Measurements from ENCODE around the gene FOXA1. TPM values are rescaled to one million over a fixed set of nuclear protein-coding genes. Genes with fewer than 3 reads are reported as not detected.

The FOXA1 gene
- total RNA-seq, 4 donors from 2014 or later: 7.4 to 24.6 (median 21.4) TPM

DNA sequence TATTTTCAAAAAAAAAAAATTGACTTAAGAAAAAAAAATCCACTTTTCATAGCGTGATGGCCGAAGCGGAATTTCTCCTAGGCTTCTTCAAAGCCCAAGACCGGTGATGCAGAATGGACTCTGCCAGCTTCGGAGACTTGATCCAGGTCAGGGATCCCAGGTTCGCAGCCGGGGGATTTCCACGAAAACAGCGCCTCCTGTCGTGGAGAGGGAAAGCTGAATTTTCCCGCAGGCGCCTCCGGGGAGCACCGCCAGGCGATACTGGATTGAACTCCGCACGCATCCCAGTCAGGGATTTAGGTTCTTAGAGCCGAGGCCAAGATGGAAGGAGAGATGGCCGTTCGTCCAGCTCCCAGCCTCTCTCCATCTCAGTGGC, 2.5 kb upstream of the FOXA1 start:
- H3K9me3 ChIP-seq: peaks cover 0 to 7% (median 0%) of the 10 kb centered on the region in 4 donors
- peaks cover 0 to 44% (median 0%) of the 10 kb centered on the region in 4 donors for H3K4me1 ChIP-seq
- H3K27ac ChIP-seq: no peak overlapping the region
- TF ChIP-seq, protein P1, sequence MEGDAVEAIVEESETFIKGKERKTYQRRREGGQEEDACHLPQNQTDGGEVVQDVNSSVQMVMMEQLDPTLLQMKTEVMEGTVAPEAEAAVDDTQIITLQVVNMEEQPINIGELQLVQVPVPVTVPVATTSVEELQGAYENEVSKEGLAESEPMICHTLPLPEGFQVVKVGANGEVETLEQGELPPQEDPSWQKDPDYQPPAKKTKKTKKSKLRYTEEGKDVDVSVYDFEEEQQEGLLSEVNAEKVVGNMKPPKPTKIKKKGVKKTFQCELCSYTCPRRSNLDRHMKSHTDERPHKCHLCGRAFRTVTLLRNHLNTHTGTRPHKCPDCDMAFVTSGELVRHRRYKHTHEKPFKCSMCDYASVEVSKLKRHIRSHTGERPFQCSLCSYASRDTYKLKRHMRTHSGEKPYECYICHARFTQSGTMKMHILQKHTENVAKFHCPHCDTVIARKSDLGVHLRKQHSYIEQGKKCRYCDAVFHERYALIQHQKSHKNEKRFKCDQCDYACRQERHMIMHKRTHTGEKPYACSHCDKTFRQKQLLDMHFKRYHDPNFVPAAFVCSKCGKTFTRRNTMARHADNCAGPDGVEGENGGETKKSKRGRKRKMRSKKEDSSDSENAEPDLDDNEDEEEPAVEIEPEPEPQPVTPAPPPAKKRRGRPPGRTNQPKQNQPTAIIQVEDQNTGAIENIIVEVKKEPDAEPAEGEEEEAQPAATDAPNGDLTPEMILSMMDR (IDR thresholded peaks at IDR 0.05): peak in 1 of 6 experiments; percentile 36
- TF ChIP-seq POLR2A (IDR thresholded peaks at IDR 0.05): no peak
- no peak for DNase-seq
- peaks cover 0 to 45% of the 10 kb centered on the region in 2 donors for H3K27me3 ChIP-seq
- H3K36me3 ChIP-seq: no peaks in the 10 kb centered on the region
- no peak overlapping the region for H3K4me3 ChIP-seq

DNA sequence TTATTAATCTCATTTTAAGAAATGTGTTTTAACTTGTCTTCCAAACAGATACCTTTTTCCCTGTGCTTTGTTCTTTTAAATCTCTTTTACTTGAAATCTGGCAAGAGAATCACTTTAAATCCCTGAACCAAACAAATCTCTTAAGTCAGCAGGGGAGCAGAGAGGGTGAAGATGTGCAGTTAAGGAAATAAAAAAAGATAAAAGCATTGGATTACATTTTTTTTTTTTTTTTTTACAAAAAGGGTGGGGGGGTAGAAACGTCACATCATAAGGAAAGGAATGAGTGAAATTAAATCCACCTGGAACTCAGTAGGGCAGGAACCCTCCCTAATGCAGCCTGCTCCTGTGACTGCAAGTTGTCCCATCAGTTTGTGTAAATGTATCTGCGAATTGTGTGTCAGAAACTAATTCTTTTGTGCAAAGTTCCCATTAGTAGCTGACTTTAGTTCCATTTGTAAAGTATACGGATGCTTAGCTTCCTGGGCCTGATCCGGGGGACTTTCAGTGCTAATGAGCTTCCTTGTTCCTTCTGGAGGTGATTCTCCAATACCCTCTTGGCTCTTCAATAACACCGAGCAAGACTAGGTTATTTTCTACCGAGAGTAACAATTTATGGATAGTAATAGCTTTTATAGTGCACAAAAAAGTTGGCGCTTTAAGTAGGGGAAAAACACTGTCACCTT, 1.9 kb upstream of the FOXA1 start:
- peaks cover 0 to 50% of the 10 kb centered on the region in 2 donors for H3K27me3 ChIP-seq
- peaks cover 0 to 41% (median 0%) of the 10 kb centered on the region in 4 donors for H3K4me1 ChIP-seq
- H3K27ac ChIP-seq: no peak overlapping the region
- peaks cover 0 to 7% (median 0%) of the 10 kb centered on the region in 4 donors for H3K9me3 ChIP-seq
- TF ChIP-seq, protein P1 (IDR thresholded peaks at IDR 0.05): no peak
- TF ChIP-seq POLR2A (IDR thresholded peaks at IDR 0.05): no peak
- DNase-seq: no peak
- no peaks in the 10 kb centered on the region for H3K36me3 ChIP-seq
- H3K4me3 ChIP-seq: no peak overlapping the region

DNA sequence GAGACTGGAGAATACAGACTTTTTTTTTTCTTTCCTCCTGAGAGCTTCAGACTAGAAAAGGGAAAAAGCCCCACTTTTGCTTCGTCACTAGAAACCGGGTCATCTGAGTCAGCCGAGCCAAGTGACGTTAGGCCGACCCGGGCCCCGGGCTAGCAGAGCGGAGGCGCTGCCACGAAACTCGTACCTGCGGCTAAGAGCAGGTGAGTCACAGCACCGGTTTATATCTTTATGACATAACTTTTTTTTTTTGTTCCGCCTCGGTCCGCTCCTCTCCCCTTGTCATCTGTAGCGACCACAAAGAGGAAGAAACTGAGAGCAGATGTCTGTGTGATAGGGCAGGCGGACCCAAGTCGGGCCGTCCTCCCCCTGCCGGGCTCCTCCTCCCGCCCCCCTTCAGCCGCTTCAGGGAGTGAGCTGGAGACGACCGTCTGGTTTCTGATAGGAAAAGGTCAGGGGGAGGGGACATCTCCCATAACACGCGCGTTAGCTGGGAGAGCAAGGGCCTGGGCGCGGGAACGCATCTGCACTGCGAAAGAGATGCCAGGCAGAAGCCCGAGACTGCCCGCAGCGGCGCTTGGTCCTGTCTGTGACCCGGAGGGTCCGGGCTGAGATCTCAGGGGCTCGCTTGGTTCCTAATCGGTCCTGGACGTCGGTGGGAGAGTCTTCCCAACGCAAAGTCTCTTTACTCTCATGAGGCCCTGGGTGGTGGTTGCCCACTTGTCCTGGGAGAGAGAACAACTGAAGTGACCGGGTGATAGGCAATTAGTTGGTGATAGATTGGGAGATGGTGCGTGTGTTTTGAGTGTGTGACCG, 966 bp upstream of the FOXA1 start:
- H3K4me1 ChIP-seq: peaks cover 0 to 41% (median 0%) of the 10 kb centered on the region in 4 donors
- H3K27me3 ChIP-seq: peaks cover 0 to 54% of the 10 kb centered on the region in 2 donors
- TF ChIP-seq POLR2A (IDR thresholded peaks at IDR 0.05): peak; percentile 54 to 70
- TF ChIP-seq, protein P1 (IDR thresholded peaks at IDR 0.05): no peak
- no peaks in the 10 kb centered on the region for H3K36me3 ChIP-seq
- H3K27ac ChIP-seq: peak overlapping the region in 3 of 4 donors; percentile 83 to 96 (median 94)
- DNase-seq: peak in 2 of 3 donors; percentile 83 to 89
- H3K9me3 ChIP-seq: peaks cover 0 to 7% (median 0%) of the 10 kb centered on the region in 4 donors
- peak overlapping the region; percentile 12 to 70 (median 47) for H3K4me3 ChIP-seq

DNA sequence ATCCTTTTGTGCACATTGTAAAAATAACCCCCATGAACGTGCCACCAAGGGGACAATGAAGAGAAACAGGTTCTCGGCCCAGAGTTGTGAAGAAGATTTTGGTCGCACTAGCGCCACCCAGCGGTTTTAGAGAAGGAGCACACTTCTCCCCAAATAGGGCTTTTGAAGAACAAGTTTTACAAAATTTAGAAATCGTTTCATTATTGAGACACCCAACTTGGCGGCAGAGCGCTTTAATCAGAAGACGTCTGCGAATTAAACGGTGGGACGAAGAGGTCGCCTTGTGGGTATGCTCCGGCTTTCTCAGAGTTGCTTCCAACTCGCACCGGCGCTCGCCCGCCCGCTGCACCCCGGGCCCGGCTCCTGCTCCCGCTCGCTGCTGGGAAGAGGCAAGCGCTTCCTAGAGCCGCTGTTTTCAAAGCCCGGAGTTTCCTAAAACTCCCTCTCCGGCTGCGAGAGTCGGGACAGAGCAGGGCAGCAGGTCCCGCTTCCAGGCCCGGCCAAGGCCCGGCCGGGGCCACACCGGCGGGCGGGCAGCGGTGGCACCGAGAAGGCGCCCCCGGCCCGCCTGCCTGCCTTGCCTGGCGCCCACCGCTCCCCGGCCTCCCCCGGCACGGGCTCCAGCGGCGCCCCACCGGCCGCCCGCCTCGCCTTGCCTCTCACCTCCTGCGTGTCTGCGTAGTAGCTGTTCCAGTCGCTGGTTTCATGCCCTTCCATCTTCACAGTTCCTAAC, 645 bp downstream of the FOXA1 start:
- peak in 2 of 3 donors; percentile 79 to 85 for DNase-seq
- Histone ChIP-seq H3K4me3 (peak overlapping the region; percentile 15 to 70 (median 40)), H3K4me1 (peaks cover 0 to 31% (median 0%) of the 10 kb centered on the region in 4 donors), H3K36me3 (no peaks in the 10 kb centered on the region), H3K9me3 (peaks cover 0 to 7% (median 0%) of the 10 kb centered on the region in 4 donors), H3K27me3 (peaks cover 0 to 40% of the 10 kb centered on the region in 2 donors), H3K27ac (peak overlapping the region in 3 of 4 donors; percentile 83 to 96 (median 94))
- no peak for TF ChIP-seq POLR2A (IDR thresholded peaks at IDR 0.05)
- TF ChIP-seq, protein P1 (IDR thresholded peaks at IDR 0.05): peak in 4 of 6 experiments; percentile 41 to 85 (median 77)
